ENCODE data around the gene DNAJC30. TPM values are rescaled to one million over a fixed set of nuclear protein-coding genes. Genes with fewer than 3 reads are reported as not detected.
"Not testable (repeated sequence)": the region's sequence is repeated elsewhere in the genome, so short reads cannot be mapped to it uniquely, and the experiment has no call there.

The DNAJC30 gene
- total RNA-seq, 4 donors from 2014 or later, result 4.0 to 5.3 (median 4.7) TPM

GRCh38 chr7:73717025-73717807 lies 34.0 kb upstream of the DNAJC30 start:
- no peak for ATAC-seq (ENCODE audit: low FRiP score)
- TF ChIP-seq CTCF (IDR thresholded peaks at IDR 0.05), result no peak
- DNase-seq (ENCODE audit: low spot score), result no peak

- TF ChIP-seq CTCF (IDR thresholded peaks at IDR 0.05), result no peak
- DNase-seq (ENCODE audit: low spot score) (no peak), ATAC-seq (ENCODE audit: low FRiP score) (no peak)
Measured at GRCh38 chr7:73716318-73716890, 33.2 kb upstream of the DNAJC30 start.

GRCh38 chr7:73715648-73716317 lies 32.5 kb upstream of the DNAJC30 start:
- DNase-seq (ENCODE audit: low spot score), result no peak
- ATAC-seq (ENCODE audit: low FRiP score), result no peak

GRCh38 chr7:73713319-73713718 lies 30.1 kb upstream of the DNAJC30 start:
- ATAC-seq (ENCODE audit: low FRiP score); DNase-seq (ENCODE audit: low spot score): not testable (repeated sequence)

More at GRCh38 chr7:73715648-73716317, 32.5 kb upstream of the DNAJC30 start:
- TF ChIP-seq CTCF (IDR thresholded peaks at IDR 0.05), result no peak

GRCh38 chr7:73712773-73713172 lies 29.5 kb upstream of the DNAJC30 start:
- no peak for TF ChIP-seq CTCF (IDR thresholded peaks at IDR 0.05)
- DNase-seq (ENCODE audit: low spot score) (no peak), ATAC-seq (ENCODE audit: low FRiP score) (no peak)

GRCh38 chr7:73708961-73709549 lies 25.8 kb upstream of the DNAJC30 start:
- no peak for ATAC-seq (ENCODE audit: low FRiP score)
- no peak for TF ChIP-seq CTCF (IDR thresholded peaks at IDR 0.05)
- DNase-seq (ENCODE audit: low spot score), result no peak

GRCh38 chr7:73707045-73707631 lies 23.9 kb upstream of the DNAJC30 start:
- TF ChIP-seq CTCF (IDR thresholded peaks at IDR 0.05), result no peak
- ATAC-seq (ENCODE audit: low FRiP score), result no peak
- no peak for DNase-seq (ENCODE audit: low spot score)
